Nephron (organoid): Measurements from ENCODE around the gene LCLAT1.
A peak's percentile ranks its signal among the peaks of the same experiment; 100 is the strongest.

Experiments used
- H3K27ac Mint-ChIP-seq, 3 experiments: 2 replicates each; pipeline ENCODE4 v1.8.0; 2020; ENCODE audit warnings: mixed read lengths in 3 of 3, mild to moderate bottlenecking in 2 of 3, moderate library complexity in 1 of 3
- H3K27me3 Mint-ChIP-seq: 2 replicates; pipeline ENCODE4 v1.8.0; 2021; ENCODE audit warnings: low read depth, mild to moderate bottlenecking, moderate library complexity, mixed read lengths
- H3K36me3 Mint-ChIP-seq: 2 replicates; pipeline ENCODE4 v1.8.0; 2020; ENCODE audit warnings: low read depth, mixed read lengths
- H3K4me1 Mint-ChIP-seq: 2 replicates; pipeline ENCODE4 v1.8.0; 2020; ENCODE audit warnings: mixed read lengths
- H3K4me3 Mint-ChIP-seq, 3 experiments: 2 replicates each; pipeline ENCODE4 v1.8.0; 2020; ENCODE audit warnings: mild to moderate bottlenecking in 3 of 3, mixed read lengths in 3 of 3, moderate library complexity in 2 of 3
- H3K9me3 Mint-ChIP-seq: 2 replicates; pipeline ENCODE4 v1.8.0; 2020; ENCODE audit warnings: mixed read lengths
- TF ChIP-seq, protein P1 (sequence below), 3 experiments: fragments of 200-600 bp; sonication (generic); IDR thresholded peaks; one replicate each; pipeline ENCODE4 v1.5.0; 2021; ENCODE audit warnings: antibody characterized with exemption in 3 of 3; ENCODE audit not compliant: unreplicated experiment in 3 of 3

Gene LCLAT1

DNA sequence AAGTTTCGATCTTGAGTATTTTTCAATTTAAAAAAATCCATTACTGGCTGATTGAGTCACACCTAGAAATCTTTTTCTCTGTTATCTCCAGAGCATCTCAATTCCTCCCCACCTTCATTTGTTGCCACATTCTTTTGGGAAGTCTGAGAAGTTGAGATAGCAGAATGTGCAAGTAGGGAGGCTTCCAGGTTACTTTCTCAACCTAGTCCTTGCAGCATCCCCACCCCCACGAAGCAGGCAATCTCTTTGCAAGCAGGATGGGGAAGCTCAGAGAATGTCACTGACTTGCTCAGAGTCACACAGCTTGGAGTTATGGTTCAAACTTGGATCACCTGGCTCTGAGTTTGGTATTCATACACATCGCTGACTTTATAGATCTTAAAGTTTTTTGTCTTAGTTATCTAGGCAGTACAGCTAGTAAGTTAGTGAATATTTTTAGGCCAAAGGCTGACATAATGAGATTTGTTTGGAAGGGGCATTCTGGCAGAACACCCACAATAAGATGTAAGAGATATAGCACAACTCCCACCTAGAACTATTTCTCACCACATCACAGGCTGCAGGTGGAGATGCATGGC is 25.9 kb upstream of the LCLAT1 start:
- no peaks in the 10 kb centered on the region for H3K9me3 Mint-ChIP-seq
- H3K4me3 Mint-ChIP-seq = peak overlapping the region; percentile 3 to 49 (median 42)
- TF ChIP-seq, protein P1, sequence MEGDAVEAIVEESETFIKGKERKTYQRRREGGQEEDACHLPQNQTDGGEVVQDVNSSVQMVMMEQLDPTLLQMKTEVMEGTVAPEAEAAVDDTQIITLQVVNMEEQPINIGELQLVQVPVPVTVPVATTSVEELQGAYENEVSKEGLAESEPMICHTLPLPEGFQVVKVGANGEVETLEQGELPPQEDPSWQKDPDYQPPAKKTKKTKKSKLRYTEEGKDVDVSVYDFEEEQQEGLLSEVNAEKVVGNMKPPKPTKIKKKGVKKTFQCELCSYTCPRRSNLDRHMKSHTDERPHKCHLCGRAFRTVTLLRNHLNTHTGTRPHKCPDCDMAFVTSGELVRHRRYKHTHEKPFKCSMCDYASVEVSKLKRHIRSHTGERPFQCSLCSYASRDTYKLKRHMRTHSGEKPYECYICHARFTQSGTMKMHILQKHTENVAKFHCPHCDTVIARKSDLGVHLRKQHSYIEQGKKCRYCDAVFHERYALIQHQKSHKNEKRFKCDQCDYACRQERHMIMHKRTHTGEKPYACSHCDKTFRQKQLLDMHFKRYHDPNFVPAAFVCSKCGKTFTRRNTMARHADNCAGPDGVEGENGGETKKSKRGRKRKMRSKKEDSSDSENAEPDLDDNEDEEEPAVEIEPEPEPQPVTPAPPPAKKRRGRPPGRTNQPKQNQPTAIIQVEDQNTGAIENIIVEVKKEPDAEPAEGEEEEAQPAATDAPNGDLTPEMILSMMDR (IDR thresholded peaks at IDR 0.05; ENCODE audit: unreplicated experiment in 3 of 3) = no peak
- H3K4me1 Mint-ChIP-seq = peaks cover 34% of the 10 kb centered on the region
- H3K27ac Mint-ChIP-seq = peak overlapping the region; percentile 92 to 94 (median 94)
- no peaks in the 10 kb centered on the region for H3K27me3 Mint-ChIP-seq
- no peaks in the 10 kb centered on the region for H3K36me3 Mint-ChIP-seq

DNA sequence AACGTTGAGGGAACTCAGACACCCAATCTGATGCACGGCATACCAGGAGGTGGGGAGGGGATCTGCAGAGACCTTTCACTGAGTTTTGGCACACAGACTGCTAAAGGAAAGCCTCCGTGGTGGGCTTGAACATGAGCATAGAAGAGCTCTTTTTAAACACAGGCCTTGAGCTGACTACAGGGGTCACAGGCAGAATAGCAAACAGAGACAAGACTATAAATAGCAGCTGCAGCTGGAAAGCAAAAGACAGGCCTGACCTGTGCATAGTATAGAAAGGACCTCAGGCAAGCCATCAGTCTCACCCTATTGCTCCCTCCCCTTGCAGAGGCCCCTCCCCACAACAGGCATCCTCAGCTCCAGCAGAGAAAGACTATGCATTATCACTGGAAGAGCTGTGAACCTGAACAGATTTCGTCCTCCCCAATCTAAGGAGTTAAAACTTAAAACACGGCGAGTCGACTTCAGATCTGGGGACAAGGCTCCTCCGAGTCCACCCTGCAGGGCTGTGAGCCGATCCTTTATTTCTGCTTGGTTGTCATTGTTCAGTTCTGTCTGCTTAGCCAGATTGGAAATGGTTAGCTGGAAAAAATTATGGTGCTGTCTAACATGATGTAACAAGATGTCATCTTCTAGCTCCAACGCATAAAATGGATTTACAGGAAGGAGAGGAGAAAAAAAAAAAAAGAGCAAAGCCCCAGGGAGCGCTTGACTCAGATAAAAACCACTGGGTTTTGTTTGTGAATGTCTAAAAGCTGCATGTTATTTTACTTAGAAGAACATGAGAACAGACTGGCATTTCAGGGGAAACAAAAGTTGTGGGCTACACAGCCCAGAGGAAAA is 25.2 kb upstream of the LCLAT1 start:
- Mint-ChIP-seq H3K36me3 (no peaks in the 10 kb centered on the region), H3K4me1 (peaks cover 31% of the 10 kb centered on the region), H3K9me3 (no peaks in the 10 kb centered on the region), H3K4me3 (peak overlapping the region; percentile 41 to 49 (median 42)), H3K27me3 (no peaks in the 10 kb centered on the region), H3K27ac (peak overlapping the region; percentile 92 to 94 (median 94))
- TF ChIP-seq, protein P1 (IDR thresholded peaks at IDR 0.05; ENCODE audit: unreplicated experiment in 3 of 3) = no peak

DNA sequence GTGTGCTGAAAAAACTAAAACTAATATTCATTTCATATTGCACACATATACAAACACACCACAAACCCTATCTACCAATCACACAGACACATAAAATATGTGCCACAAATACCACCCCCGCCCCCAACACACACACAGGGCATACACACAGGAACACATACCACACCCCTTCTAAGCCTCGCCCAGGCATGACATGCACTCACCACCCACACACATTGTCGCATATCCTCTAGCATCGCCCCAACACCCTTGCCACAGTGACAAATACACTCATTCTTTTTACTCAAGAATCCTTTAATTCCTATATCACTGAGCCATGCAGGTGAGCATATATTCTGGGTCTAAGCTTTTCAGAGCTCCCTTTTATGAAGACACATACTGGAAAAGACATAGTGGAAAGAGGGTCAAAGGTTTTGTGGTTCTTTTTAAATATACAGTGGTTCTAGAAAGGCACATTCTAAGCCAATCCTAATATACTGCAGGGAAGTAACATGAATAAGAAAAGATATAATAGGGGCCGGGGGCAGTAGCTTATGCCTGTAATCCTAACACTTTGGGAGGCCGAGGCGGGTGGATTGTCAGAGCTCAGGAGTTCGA is 24.5 kb upstream of the LCLAT1 start:
- Mint-ChIP-seq H3K27ac (peak overlapping the region; percentile 92 to 94 (median 94)), H3K36me3 (no peaks in the 10 kb centered on the region), H3K4me1 (peaks cover 24% of the 10 kb centered on the region), H3K27me3 (no peaks in the 10 kb centered on the region), H3K4me3 (peak overlapping the region; percentile 18 to 52 (median 41)), H3K9me3 (no peaks in the 10 kb centered on the region)
- TF ChIP-seq, protein P1 (IDR thresholded peaks at IDR 0.05; ENCODE audit: unreplicated experiment in 3 of 3) = no peak

DNA sequence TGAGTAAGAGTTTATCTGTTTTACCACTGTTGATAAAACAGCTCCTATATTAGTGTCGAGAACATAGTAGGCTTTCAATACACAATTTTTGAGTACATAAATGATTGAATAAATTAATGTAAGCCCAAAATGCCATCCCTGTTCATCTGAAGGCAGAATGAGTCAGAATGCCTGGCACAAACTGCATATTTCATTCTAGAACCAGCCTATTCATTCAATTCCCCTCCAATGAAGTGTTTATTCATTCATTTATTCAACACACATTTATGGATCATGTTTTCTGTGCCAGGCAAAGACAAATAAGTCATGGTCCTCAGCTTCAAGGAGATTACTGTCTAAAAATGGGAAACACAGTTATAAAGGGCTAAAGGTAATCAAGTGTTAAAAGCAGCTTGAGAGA is 22.8 kb upstream of the LCLAT1 start:
- Mint-ChIP-seq H3K4me3 (no peak overlapping the region), H3K36me3 (no peaks in the 10 kb centered on the region), H3K27me3 (no peaks in the 10 kb centered on the region), H3K9me3 (no peaks in the 10 kb centered on the region), H3K4me1 (peaks cover 33% of the 10 kb centered on the region), H3K27ac (peak overlapping the region; percentile 34 to 51 (median 46))
- TF ChIP-seq, protein P1 (IDR thresholded peaks at IDR 0.05; ENCODE audit: unreplicated experiment in 3 of 3) = no peak

DNA sequence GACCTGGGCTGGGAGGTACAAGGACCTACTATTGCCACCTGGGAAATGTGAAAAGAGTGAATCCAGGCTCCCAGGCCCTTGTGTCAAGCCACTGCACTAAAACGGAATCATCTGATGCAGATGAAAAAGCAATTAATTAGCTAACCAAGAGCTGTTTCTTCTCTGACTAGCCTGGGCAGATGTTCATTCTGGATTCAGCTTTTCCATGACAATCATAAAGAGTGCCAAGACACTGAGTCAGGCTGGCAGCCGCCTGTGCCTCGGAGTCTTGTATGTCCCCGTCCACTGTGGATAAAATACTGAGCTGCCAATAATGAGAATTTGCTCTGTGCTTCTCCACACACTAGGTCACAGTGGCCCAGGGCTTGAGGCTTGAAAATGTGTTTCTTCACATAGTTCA is 21.7 kb upstream of the LCLAT1 start:
- H3K9me3 Mint-ChIP-seq = no peaks in the 10 kb centered on the region
- TF ChIP-seq, protein P1 (IDR thresholded peaks at IDR 0.05; ENCODE audit: unreplicated experiment in 3 of 3) = no peak
- H3K4me1 Mint-ChIP-seq = peaks cover 37% of the 10 kb centered on the region
- H3K36me3 Mint-ChIP-seq = no peaks in the 10 kb centered on the region
- no peak overlapping the region for H3K27ac Mint-ChIP-seq
- H3K27me3 Mint-ChIP-seq = no peaks in the 10 kb centered on the region
- no peak overlapping the region for H3K4me3 Mint-ChIP-seq
